Activated B cell treated with CpG ODN at 0.5 μM for 24 hours (primary cell): ENCODE measurements around the gene TRAF2. TPM values are rescaled to one million over a fixed set of nuclear protein-coding genes. Genes with fewer than 3 reads are reported as not detected.

Experiments used
- ATAC-seq: fragments of 200-7000 bp; cut with Tn5 transposase; one replicate; pipeline ENCODE4 v1.10.0; 2021; ENCODE audit warnings: low read depth, mild to moderate bottlenecking, moderate library complexity
- CTCF ChIA-PET: fragments of 350-600 bp; sonication (Branson Sonifier 250); formaldehyde crosslinking; loops from one replicate; lab custom pipeline; 2021; ENCODE audit warnings: antibody characterized with exemption; lab: Charles Lee
- POLR2A ChIA-PET: fragments of 350-600 bp; sonication (Branson Sonifier 250); formaldehyde crosslinking; loops from one replicate; lab custom pipeline; 2021; ENCODE audit warnings: antibody characterized with exemption; lab: Charles Lee
- DNase-seq: peaks from one replicate; pipeline ENCODE4 v3.0.0; 2022
- H3K27ac Mint-ChIP-seq: one replicate; pipeline ENCODE4 v1.8.0; 2020; ENCODE audit warnings: mixed read lengths
- H3K27me3 Mint-ChIP-seq: one replicate; pipeline ENCODE4 v1.8.0; 2021; ENCODE audit warnings: mixed read lengths
- H3K36me3 Mint-ChIP-seq: one replicate; pipeline ENCODE4 v1.8.0; 2021; ENCODE audit warnings: low read depth, mixed read lengths
- H3K4me1 Mint-ChIP-seq: one replicate; pipeline ENCODE4 v1.8.0; 2021; ENCODE audit warnings: mixed read lengths
- H3K4me3 Mint-ChIP-seq: one replicate; pipeline ENCODE4 v1.8.0; 2020; ENCODE audit warnings: mild to moderate bottlenecking, mixed read lengths
- H3K9me3 Mint-ChIP-seq: one replicate; pipeline ENCODE4 v1.8.0; 2020; ENCODE audit warnings: mixed read lengths
- intact Hi-C: fragments of 100-400 bp; cut with micrococcal nuclease; formaldehyde crosslinking; loops from one replicate; pipeline ENCODE4 v1.15.1; 2024
- total RNA-seq: library from RNA; stranded (reverse); gene quantifications from 2 replicates; pipeline ENCODE4 v1.2.3, GENCODE V29; 2022
- TF ChIP-seq, protein P1 (sequence below): fragments of 200-600 bp; IDR thresholded peaks from one replicate; pipeline ENCODE4 v1.8.0; 2022; ENCODE audit warnings: antibody characterized with exemption, mild to moderate bottlenecking

TRAF2 gene
- total RNA-seq, 1 donor from 2014 or later, result 58.2 TPM

DNA sequence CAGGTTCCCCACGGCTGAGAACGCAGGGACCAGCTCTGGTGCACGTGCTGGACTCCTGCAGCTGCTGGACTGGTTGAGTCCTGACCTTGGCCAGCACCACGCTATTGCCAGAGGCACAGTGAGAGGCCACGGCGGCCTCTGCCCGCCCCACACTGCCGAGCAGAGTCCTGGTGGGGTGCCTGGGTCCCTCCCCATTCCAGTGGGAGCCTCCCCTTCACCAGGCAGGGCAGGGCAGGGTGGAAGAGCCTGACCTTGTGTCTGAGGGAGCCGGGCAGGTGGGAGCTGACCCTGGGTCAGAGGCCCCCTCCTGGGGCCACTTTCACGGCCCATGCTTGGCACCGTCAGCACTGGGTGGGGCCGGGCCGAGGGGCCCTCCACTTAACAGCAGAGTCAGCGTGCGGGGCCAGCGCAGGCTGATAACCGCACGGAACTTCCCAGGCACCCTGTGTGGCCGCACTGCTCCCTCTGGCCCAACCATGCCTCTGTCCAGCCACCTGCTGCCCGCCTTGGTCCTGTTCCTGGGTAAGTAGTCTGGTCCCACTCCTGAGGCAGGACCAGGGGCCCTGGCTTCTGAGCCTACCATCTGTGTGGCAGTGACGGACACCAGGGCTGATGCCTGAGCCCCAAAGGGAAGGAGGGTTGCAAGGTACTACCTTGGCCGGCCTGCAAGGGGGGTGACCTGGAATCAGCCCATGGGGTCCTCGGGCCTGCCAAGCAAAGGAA is 34.2 kb upstream of the TRAF2 start, which contains the start of gene MAMDC4:
Gene MAMDC4 (plus strand): TSS at position 406 of the 723 bp plus-strand sequence. CDS start 71 bp downstream, at position 477.
- ChIA-PET CTCF (no interaction called here), POLR2A (interaction anchor here (0.5 kb wide), 1 partner anchor 233 kb away, joined by 5 read pairs; no protein-coding TSS in a partner anchor)
- ATAC-seq (no peak), DNase-seq (no peak)
- H3K27ac Mint-ChIP-seq, result no peak within 1 kb of the TSS
- intact Hi-C loops, result no loop called here
- H3K4me1 Mint-ChIP-seq, result peaks cover 22% of the 10 kb centered on the region
- peaks cover 6% of the 10 kb centered on the region for H3K27me3 Mint-ChIP-seq
- TF ChIP-seq, protein P1, sequence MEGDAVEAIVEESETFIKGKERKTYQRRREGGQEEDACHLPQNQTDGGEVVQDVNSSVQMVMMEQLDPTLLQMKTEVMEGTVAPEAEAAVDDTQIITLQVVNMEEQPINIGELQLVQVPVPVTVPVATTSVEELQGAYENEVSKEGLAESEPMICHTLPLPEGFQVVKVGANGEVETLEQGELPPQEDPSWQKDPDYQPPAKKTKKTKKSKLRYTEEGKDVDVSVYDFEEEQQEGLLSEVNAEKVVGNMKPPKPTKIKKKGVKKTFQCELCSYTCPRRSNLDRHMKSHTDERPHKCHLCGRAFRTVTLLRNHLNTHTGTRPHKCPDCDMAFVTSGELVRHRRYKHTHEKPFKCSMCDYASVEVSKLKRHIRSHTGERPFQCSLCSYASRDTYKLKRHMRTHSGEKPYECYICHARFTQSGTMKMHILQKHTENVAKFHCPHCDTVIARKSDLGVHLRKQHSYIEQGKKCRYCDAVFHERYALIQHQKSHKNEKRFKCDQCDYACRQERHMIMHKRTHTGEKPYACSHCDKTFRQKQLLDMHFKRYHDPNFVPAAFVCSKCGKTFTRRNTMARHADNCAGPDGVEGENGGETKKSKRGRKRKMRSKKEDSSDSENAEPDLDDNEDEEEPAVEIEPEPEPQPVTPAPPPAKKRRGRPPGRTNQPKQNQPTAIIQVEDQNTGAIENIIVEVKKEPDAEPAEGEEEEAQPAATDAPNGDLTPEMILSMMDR, result no peak
- no peak within 1 kb of the TSS for H3K4me3 Mint-ChIP-seq
- H3K9me3 Mint-ChIP-seq, result no peaks in the 10 kb centered on the region
- H3K36me3 Mint-ChIP-seq, result no peaks in the 10 kb centered on the region

DNA sequence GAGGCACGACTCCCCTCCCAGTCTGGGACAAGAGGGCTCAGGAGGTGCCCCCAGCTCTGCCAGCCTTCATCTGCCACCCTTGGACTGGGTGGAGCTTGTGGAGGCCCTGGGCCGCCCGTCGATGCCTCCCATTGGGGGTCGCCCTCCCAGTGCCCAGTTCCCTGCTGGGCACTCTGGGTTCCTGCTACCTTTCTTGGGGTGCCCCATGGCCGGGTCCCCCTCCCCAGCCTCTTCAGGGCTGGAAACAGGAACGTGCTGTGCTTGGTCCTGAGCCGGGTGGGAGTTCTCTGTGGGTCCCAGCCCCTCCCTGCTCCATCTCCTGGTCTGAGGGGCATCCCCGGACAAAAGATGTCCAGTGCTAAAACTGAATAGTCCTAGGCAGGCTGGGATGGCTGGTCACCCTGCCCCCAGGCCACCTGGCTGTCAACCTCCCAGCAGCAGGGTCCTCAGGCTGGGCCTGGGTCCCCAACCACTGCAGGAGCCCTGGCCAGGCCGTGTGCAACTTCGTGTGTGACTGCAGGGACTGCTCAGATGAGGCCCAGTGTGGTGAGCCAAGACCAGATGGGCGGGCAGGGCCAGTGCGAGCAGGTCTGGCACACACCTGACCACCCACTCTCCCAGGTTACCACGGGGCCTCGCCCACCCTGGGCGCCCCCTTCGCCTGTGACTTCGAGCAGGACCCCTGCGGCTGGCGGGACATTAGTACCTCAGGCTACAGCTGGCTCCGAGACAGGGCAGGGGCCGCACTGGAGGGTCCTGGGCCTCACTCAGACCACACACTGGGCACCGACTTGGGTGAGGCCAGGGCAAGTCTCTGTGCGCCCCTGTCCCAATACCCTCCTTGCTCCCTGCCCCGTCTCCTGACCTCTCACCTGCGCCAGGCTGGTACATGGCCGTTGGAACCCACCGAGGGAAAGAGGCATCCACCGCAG is 33.4 kb upstream of the TRAF2 start:
- H3K36me3 Mint-ChIP-seq, result no peaks in the 10 kb centered on the region
- no peak overlapping the region for H3K27ac Mint-ChIP-seq
- DNase-seq (no peak), ATAC-seq (no peak)
- H3K4me3 Mint-ChIP-seq, result no peak overlapping the region
- no peaks in the 10 kb centered on the region for H3K9me3 Mint-ChIP-seq
- H3K27me3 Mint-ChIP-seq, result peaks cover 2% of the 10 kb centered on the region
- H3K4me1 Mint-ChIP-seq, result peaks cover 16% of the 10 kb centered on the region
- TF ChIP-seq, protein P1, result no peak
- ChIA-PET CTCF (no interaction called here), POLR2A (interaction anchor here (0.5 kb wide), 1 partner anchor 232 kb away, joined by 5 read pairs; no protein-coding TSS in a partner anchor)
- intact Hi-C loops, result no loop called here

DNA sequence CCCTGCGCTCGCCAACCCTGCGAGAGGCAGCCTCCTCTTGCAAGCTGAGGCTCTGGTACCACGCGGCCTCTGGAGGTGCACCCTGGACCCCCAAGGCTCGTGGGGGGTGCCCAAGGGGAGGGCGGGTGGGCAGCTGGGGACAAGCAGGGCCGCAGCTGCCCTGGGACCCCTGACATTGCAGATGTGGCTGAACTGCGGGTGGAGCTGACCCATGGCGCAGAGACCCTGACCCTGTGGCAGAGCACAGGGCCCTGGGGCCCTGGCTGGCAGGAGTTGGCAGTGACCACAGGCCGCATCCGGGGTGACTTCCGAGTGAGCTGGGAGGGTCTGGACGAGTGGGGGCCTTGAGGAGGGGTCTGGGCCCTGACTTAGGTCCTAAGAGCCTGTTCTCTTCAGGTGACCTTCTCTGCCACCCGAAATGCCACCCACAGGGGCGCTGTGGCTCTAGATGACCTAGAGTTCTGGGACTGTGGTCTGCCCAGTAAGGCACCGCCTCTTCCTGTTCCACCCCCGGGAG is 32.7 kb upstream of the TRAF2 start:
- no peaks in the 10 kb centered on the region for H3K27me3 Mint-ChIP-seq
- DNase-seq, result no peak
- intact Hi-C loops, result no loop called here
- no peak overlapping the region for H3K4me3 Mint-ChIP-seq
- H3K9me3 Mint-ChIP-seq, result no peaks in the 10 kb centered on the region
- ATAC-seq, result no peak
- H3K4me1 Mint-ChIP-seq, result peaks cover 14% of the 10 kb centered on the region
- no peaks in the 10 kb centered on the region for H3K36me3 Mint-ChIP-seq
- H3K27ac Mint-ChIP-seq, result no peak overlapping the region
- ChIA-PET CTCF (no interaction called here), POLR2A (no interaction called here)
- TF ChIP-seq, protein P1, result no peak

DNA sequence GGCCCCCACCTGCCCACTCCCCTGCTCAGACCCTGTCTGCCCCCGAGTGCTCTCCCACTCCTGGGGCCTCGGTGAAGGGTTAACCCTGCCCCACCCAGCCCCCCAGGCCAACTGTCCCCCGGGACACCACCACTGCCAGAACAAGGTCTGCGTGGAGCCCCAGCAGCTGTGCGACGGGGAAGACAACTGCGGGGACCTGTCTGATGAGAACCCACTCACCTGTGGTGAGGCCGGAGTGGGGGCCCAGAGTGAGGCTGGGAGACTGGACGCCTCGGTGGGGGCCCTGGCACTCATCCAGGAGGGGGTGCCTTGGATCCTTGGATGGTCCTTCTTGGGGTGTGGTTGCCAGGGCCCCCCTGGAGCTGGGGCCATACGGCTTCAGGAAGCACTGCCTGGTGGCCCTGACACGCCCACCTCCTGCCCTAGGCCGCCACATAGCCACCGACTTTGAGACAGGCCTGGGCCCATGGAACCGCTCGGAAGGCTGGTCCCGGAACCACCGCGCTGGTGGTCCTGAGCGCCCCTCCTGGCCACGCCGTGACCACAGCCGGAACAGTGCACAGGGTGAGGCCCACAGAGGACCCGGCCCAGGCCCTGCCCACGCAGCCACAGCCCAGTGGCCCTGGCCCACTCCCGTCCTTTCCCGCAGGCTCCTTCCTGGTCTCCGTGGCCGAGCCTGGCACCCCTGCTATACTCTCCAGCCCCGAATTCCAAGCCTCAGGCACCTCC is 32.0 kb upstream of the TRAF2 start:
- no peak for DNase-seq

More for the DNA sequence above, 32.0 kb upstream of the TRAF2 start:
- no peak for ATAC-seq
- Mint-ChIP-seq H3K36me3 (no peaks in the 10 kb centered on the region), H3K4me1 (peaks cover 11% of the 10 kb centered on the region), H3K27ac (no peak overlapping the region), H3K4me3 (no peak overlapping the region), H3K27me3 (no peaks in the 10 kb centered on the region), H3K9me3 (no peaks in the 10 kb centered on the region)
- POLR2A ChIA-PET, result interaction anchor here (0.6 kb wide), 1 partner anchor 231 kb away, joined by 5 read pairs; no protein-coding TSS in a partner anchor
- CTCF ChIA-PET, result no interaction called here
- intact Hi-C loops, result no loop called here
- TF ChIP-seq, protein P1, result no peak
